BJ (cell line): ENCODE results near the gene NCKIPSD. TPM values are rescaled to one million over a fixed set of nuclear protein-coding genes. Genes with fewer than 3 reads are reported as not detected.

Experiments
- CTCF ChIA-PET: fragments of 350-600 bp; formaldehyde crosslinking; extraction: SDS; loops from one replicate; lab custom pipeline; 2021; ENCODE audit warnings: antibody characterized with exemption, inconsistent platforms; lab: Yijun Ruan, JAX
- POLR2A ChIA-PET: fragments of 300-600 bp; sonication (Branson Sonifier 250); formaldehyde crosslinking; extraction: SDS; loops from one replicate; lab custom pipeline; 2021; ENCODE audit warnings: antibody characterized with exemption; lab: Charles Lee
- DNase-seq: peaks from one replicate; pipeline ENCODE4 v3.0.0-alpha.2; 2011; ENCODE audit warnings: low read depth
- H3K27me3 ChIP-seq: 2 replicates; pipeline ENCODE4 v1.6.0; 2011; ENCODE audit warnings: low read length; ENCODE audit not compliant: control insufficient read depth, insufficient read depth
- H3K36me3 ChIP-seq: 2 replicates; pipeline ENCODE4 v1.5.1; 2011; ENCODE audit warnings: low read length; ENCODE audit not compliant: control insufficient read depth, insufficient read depth
- H3K4me3 ChIP-seq: 2 replicates; pipeline ENCODE4 v1.5.1; 2011; ENCODE audit warnings: low read depth, mild to moderate bottlenecking, control low read depth, low read length
- polyA plus RNA-seq: library from polyadenylated mRNA; depleted of rRNA; stranded (reverse); fragments of >200 nt; gene quantifications from 2 replicates; pipeline ENCODE4 v1.2.3, GENCODE V29; 2011
- TF ChIP-seq, protein P1 (sequence below): IDR thresholded peaks from 2 replicates; pipeline ENCODE4 v1.5.1; 2011; ENCODE audit warnings: low read depth, mild to moderate bottlenecking, control low read depth, inconsistent platforms, low read length, moderate library complexity; ENCODE audit not compliant: insufficient read depth

Gene NCKIPSD
- polyA plus RNA-seq, 1 experiment, result 34.9 TPM

DNA sequence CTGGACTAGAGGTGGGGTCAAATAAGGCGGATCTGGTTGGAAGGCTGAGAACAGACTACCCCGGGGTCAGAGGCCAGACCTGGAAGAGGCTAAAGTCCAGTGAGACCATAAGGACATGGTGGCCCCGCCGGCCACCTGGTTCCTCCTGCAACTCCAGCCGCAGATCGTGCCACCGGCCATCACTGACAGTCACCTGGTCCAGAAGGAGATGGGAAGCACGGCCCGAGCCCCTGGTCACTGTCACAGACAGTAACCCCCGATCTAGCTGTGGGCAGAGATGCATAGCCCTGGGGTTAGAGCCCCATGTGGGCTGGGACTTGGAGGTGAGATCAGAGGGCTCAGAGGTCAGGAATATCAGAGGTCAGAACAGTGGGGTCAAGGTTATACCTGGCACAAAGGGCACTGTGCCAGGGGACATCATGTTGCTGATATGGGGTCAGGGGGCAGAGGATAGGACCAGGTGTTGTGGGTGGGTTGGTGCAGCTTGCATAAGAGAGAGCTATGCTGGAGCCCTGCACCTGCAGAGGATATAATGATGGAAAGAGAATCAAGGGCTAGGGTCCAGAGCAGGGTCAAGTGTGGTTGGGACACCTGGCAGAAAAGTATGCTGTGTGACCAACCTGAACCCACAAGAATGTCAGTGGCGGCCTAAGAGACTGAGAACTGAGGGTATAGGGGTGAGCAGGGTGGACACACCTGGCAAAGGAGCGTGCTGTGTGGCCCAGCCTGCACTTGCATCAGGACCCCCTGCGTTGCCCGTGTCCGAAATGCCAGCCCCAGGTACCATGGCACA is 32.6 kb downstream of the NCKIPSD start:
- TF ChIP-seq, protein P1, sequence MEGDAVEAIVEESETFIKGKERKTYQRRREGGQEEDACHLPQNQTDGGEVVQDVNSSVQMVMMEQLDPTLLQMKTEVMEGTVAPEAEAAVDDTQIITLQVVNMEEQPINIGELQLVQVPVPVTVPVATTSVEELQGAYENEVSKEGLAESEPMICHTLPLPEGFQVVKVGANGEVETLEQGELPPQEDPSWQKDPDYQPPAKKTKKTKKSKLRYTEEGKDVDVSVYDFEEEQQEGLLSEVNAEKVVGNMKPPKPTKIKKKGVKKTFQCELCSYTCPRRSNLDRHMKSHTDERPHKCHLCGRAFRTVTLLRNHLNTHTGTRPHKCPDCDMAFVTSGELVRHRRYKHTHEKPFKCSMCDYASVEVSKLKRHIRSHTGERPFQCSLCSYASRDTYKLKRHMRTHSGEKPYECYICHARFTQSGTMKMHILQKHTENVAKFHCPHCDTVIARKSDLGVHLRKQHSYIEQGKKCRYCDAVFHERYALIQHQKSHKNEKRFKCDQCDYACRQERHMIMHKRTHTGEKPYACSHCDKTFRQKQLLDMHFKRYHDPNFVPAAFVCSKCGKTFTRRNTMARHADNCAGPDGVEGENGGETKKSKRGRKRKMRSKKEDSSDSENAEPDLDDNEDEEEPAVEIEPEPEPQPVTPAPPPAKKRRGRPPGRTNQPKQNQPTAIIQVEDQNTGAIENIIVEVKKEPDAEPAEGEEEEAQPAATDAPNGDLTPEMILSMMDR, result no peak
- ChIA-PET CTCF (interaction anchor here (0.9 to 1.5 kb wide), 3 partner anchors 14 to 95 kb away, joined by 3 to 5 read pairs (median 3); partner anchors contain the start of gene SLC26A6), POLR2A (no interaction called here)
- Histone ChIP-seq H3K36me3 (no peaks in the 10 kb centered on the region), H3K4me3 (no peak overlapping the region), H3K27me3 (no peaks in the 10 kb centered on the region)
- DNase-seq, result no peak

DNA sequence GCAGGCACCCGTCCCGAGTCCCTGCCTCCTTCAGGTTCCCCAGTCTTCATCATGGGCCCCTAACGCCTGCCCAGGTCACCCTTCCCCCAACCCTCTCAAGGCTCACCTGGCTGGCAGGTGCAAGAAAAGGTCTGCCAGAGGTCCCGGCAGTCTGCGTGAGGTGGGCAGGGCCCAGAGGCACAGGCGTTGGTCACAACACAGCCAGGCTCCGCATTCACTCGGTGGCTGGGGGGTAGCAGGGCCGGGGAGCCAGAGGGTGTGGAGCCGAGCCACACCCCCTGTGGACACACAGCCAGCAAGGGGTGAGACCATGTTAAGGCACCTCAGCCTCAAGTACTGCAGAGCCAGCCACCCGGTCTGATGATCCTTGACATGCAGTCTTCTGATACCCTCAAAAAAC is 33.9 kb downstream of the NCKIPSD start:
- H3K4me3 ChIP-seq, result no peak overlapping the region
- no peak for DNase-seq
- ChIA-PET POLR2A (no interaction called here), CTCF (interaction anchor here (1.5 kb wide), 1 partner anchor 16 kb away, joined by 5 read pairs; the partner anchor contains the start of gene SLC26A6)
- no peaks in the 10 kb centered on the region for H3K27me3 ChIP-seq
- TF ChIP-seq, protein P1, result no peak
- H3K36me3 ChIP-seq, result no peaks in the 10 kb centered on the region

DNA sequence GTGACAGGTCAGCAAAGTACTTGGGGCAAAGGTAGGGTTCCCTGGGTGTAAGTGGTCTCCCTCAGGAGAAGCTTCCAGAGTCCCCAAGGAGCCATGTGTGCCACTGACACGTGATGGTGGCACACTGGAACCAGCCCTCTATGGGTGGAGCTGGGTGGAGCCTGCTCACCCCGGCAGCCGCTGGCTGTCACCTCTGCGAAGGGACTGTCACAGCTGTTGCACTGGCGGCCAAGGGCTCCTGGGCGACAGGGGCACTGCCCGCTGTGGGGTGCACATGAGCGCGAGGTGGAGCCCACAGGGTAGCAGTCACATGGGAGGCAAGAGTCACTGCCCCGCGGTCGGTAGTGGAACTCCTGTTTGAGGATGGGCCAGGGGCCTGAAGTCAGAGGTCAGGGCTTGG is 35.0 kb downstream of the NCKIPSD start:
- ChIA-PET CTCF (interaction anchor here (1.5 kb wide), 1 partner anchor 15 kb away, joined by 5 read pairs; the partner anchor contains the start of gene SLC26A6), POLR2A (no interaction called here)
- TF ChIP-seq, protein P1, result no peak

DNA sequence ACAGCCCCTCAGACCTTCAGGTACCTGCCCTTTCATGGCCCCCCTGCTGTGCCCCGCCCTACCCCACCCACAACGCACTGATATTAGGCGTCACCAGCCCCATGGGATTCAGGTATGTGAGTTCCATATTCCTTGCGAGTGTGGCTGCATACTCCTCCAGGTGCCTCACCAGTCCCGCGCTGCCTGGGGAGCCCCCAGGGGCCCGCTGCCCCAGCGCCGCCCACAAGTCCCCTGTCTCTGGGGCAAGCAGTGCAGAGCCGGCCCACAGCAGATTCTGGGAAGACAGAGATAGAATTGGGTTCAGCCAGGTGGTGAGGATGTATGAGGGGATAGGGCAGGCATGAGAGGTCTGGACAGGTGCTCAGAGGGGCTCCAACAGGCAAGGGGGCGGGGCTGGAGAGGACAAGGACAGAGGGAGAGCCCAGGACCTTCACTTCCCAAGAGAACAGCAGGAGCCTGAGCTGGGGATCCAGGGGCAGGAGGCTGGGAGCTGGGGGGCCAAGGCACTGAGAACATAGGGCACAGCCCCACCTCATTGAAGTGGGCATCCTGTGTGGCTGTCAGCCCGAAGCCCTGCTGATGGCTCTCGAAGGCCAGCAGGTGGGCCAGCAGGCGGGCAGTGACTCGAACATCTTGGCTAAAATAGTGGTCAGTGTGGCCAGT is 37.4 kb downstream of the NCKIPSD start:
- ChIA-PET POLR2A (interaction anchor here (0.6 kb wide), 1 partner anchor 14 kb away, joined by 4 read pairs; no protein-coding TSS in a partner anchor), CTCF (interaction anchor here (0.7 to 1.1 kb wide), 3 partner anchors 12 to 212 kb away, joined by 3 read pairs; partner anchors contain the start of gene SLC26A6)

More for the DNA sequence above, 35.0 kb downstream of the NCKIPSD start:
- DNase-seq, result no peak
- no peak overlapping the region for H3K4me3 ChIP-seq
- no peaks in the 10 kb centered on the region for H3K36me3 ChIP-seq
- no peaks in the 10 kb centered on the region for H3K27me3 ChIP-seq

More for the DNA sequence above, 37.4 kb downstream of the NCKIPSD start:
- no peaks in the 10 kb centered on the region for H3K27me3 ChIP-seq
- no peak for DNase-seq
- no peak overlapping the region for H3K4me3 ChIP-seq
- TF ChIP-seq, protein P1, result no peak
- H3K36me3 ChIP-seq, result no peaks in the 10 kb centered on the region
